NT2/D1 (cell line): ENCODE data around the gene PCYT1A.

Experiments
- DNase-seq: peaks from one replicate; pipeline ENCODE4 v3.0.0-alpha.2; 2011; ENCODE audit warnings: low read depth, low spot score
- H3K27me3 ChIP-seq: 2 replicates; pipeline ENCODE4 v1.6.0; 2011; ENCODE audit warnings: mild to moderate bottlenecking; ENCODE audit not compliant: insufficient read length, insufficient read depth
- H3K36me3 ChIP-seq: 2 replicates; pipeline ENCODE4 v1.6.1; 2011; ENCODE audit warnings: mild to moderate bottlenecking, low read length, mixed read lengths; ENCODE audit not compliant: insufficient read depth, insufficient read length
- H3K4me1 ChIP-seq: 2 replicates; pipeline ENCODE4 v1.5.1; 2011; ENCODE audit not compliant: insufficient read depth, insufficient read length
- H3K4me3 ChIP-seq: 2 replicates; pipeline ENCODE4 v1.5.1; 2011; ENCODE audit warnings: low read depth; ENCODE audit not compliant: insufficient read length
- H3K9ac ChIP-seq: 2 replicates; pipeline ENCODE4 v1.6.0; 2011; ENCODE audit warnings: low read depth; ENCODE audit not compliant: insufficient read length
- H3K9me3 ChIP-seq: 2 replicates; pipeline ENCODE4 v1.5.1; 2011; ENCODE audit warnings: mild to moderate bottlenecking, low read length; ENCODE audit not compliant: insufficient read depth
- SUZ12 ChIP-seq: IDR thresholded peaks from 2 replicates; pipeline ENCODE4 v1.6.1; 2011; ENCODE audit not compliant: insufficient read length, insufficient read depth; ENCODE audit errors: extremely low read depth
- YY1 ChIP-seq: IDR thresholded peaks from 2 replicates; pipeline ENCODE4 v1.6.1; 2011; ENCODE audit not compliant: insufficient read length, insufficient read depth
- ZNF274 ChIP-seq: IDR thresholded peaks from 2 replicates; pipeline ENCODE4 v1.6.1; 2011; ENCODE audit warnings: mild to moderate bottlenecking, low read depth, low read length

PCYT1A gene

DNA sequence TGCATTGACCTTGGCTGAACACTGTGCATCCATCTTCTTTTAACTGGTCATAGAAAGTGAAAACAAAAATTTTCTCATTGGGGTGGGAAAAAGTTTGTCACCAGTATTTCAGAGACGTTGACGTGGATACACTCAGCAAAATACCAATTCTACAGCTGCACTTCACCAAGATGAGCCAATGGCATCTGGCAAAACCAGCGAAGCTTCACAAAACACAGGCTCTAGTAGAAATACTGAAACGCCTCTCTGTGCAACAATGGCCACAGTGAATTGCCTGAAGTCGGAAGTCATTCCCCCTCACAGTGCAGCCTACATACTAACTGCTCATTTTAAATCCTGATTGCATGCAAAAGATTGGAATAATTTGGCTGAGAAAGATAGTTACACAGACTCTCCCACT lies 17.0 kb downstream of the PCYT1A start:
- Histone ChIP-seq H3K9ac (no peak overlapping the region), H3K9me3 (peaks cover 16% of the 10 kb centered on the region; the same call in 1 of the 2 replicates), H3K4me3 (no peak overlapping the region), H3K4me1 (peaks cover 6% of the 10 kb centered on the region), H3K27me3 (no peaks in the 10 kb centered on the region), H3K36me3 (peaks cover 57% of the 10 kb centered on the region)
- no peak for TF ChIP-seq ZNF274
- no peak for TF ChIP-seq SUZ12
- TF ChIP-seq YY1: no peak
- DNase-seq: no peak

DNA sequence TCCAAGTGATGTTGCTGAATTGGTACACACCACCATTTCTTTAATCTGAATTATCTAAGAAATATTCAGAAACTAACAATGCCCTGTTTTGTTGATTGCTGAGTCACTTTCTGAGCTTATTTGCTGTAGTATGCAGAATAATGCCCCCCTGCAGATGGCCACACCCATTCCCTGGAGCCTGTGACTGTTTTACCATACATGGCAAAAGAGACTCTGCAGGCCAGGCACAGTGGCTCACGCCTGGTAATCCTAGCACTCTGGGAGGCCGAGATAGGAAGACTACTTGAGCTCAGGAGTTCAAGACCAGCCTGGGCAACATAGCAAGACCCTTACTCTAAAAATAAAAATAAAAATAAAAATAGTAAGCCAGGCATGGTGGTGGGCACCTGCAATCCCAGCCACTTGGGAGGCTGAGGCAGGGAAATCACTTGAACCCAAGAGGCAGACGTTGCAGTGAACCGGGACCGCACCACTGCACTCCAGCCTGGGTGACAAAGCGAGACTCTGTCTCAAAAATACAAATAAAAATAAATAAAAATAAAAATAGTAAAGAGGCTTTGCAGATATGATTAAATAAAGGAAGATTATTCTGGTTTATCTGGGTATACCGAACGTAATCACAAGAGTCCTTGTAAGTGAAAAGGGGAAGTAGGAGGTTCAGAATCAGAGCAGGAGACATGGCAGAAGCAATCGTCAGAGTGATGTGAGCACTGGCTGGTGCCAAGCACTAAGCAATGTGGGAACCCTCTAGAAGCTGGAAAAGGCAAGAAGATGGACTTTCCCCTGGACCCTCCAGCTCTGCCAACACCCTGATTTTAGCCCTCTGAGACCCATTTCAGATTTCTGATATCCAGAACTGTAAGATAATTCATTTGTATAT lies 19.0 kb downstream of the PCYT1A start:
- Histone ChIP-seq H3K4me1 (peaks cover 6% of the 10 kb centered on the region), H3K9ac (no peak overlapping the region)
- DNase-seq: peak; percentile 65

DNA sequence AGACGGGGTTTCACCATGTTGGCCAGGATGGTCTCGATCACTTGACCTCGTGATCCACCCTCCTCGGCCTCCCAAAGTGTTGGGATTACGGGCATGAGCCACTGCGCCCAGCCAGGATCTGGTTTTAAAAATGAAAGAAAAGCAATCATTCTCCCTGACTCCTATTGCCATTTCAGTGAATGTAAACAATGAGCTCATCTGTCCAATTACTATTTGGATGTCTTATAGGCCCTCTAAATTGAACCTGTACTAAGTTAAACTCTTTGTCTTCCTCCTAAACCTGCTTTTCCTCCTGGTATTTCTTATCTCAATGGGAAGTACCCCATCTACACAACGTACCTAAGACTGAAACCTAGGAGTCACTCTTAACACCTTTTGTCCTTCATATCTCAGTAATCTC lies 23.7 kb downstream of the PCYT1A start:
- H3K4me3 ChIP-seq: no peak overlapping the region
- H3K36me3 ChIP-seq: peaks cover 31% of the 10 kb centered on the region
- no peaks in the 10 kb centered on the region for H3K27me3 ChIP-seq

More for the DNA sequence above, 19.0 kb downstream of the PCYT1A start:
- no peak for TF ChIP-seq YY1
- Histone ChIP-seq H3K27me3 (no peaks in the 10 kb centered on the region), H3K9me3 (peaks cover 9% of the 10 kb centered on the region; the same call in 1 of the 2 replicates), H3K4me3 (no peak overlapping the region), H3K36me3 (peaks cover 54% of the 10 kb centered on the region)

DNA sequence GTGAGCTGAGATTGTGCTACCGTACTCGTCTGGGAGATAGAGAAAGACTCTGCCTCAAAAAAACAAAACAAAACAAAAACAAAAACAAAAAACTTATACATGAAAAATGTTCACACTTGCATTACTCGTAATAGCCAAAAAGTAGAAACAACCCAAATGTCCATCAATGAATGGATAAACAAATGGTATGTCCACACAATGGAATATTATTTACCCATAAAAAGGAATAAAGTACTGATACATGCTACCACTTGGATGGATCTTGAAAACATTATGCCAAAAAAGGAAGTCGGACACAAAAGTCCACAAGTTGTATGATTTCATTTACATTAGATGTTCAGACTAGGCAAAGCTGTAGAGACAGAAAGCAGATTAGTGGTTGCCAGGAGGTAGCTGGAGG lies 26.7 kb downstream of the PCYT1A start:
- H3K4me1 ChIP-seq: no peaks in the 10 kb centered on the region
- peaks cover 27% of the 10 kb centered on the region for H3K36me3 ChIP-seq
- no peaks in the 10 kb centered on the region for H3K9me3 ChIP-seq
- no peaks in the 10 kb centered on the region for H3K27me3 ChIP-seq
- DNase-seq: no peak
- H3K4me3 ChIP-seq: no peak overlapping the region
- no peak for TF ChIP-seq YY1
- no peak for TF ChIP-seq ZNF274
- no peak for TF ChIP-seq SUZ12
- no peak overlapping the region for H3K9ac ChIP-seq

More for the DNA sequence above, 23.7 kb downstream of the PCYT1A start:
- no peaks in the 10 kb centered on the region for H3K9me3 ChIP-seq
- DNase-seq: no peak
- TF ChIP-seq ZNF274 (no peak), YY1 (no peak), SUZ12 (no peak)
- no peaks in the 10 kb centered on the region for H3K4me1 ChIP-seq
- no peak overlapping the region for H3K9ac ChIP-seq

DNA sequence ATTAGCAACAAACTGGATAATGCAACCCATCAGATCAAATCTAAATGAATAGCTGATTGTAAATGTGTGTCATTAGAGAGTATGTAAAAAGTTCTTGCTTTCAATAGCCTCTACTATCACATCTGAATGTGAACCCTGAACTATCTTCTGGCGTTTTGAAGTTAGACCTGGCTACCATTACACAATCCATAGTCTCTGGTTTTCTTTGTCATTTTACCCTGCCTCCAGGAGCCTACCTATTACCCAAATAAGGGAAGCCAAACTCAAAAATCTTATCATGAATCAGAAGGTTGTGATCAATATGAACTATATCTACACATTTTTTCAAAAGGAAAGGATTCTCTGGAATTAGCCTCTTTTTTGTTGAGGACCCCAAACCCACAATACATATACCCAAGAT lies 31.8 kb downstream of the PCYT1A start:
- TF ChIP-seq ZNF274 (no peak), YY1 (no peak), SUZ12 (no peak)
- Histone ChIP-seq H3K36me3 (peaks cover 42% of the 10 kb centered on the region), H3K9me3 (no peaks in the 10 kb centered on the region), H3K27me3 (no peaks in the 10 kb centered on the region), H3K9ac (no peak overlapping the region), H3K4me3 (no peak overlapping the region), H3K4me1 (no peaks in the 10 kb centered on the region)
- DNase-seq: no peak

DNA sequence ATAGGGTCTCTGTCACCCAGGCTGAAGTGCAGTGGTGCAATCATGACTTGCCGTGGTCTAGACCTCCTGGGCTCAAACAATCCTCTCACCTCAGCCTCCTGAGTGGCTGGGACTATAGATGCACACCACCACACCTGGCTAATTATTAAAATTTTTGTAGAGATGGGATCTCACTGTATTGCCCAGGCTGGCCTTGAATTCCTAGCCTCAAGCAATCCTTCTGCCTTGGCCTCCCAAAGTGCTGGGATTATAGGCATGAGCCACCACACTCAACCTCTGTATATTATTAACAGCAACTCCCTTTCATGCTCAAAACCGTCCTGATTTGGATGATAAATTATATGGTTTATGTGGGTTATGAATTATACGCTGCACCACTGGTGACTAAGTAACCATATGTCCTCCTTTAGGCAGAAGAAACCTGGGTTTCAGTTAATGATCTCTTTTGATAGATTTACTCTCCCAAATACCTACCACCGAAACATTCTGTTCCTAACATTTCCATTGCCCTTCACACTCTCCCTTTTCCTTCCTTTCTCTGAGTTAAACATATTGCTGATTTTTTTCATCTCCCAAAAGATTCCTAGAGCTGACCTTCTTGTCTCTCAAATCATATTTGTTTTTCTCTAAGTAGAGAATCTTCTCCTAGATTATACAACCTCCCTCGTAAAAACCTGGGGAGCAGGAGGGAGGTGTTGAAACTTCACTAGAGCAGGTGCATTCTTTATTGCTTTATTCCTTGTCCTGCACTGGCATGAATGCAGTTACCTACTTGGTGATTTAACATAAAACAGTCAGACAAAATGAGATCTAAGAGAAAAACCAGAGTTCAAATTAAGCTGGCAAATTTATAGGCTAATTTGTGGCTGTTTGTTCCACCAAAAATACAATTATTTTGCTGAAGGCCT lies 32.9 kb downstream of the PCYT1A start:
- Histone ChIP-seq H3K9ac (no peak overlapping the region), H3K36me3 (peaks cover 47% of the 10 kb centered on the region)

DNA sequence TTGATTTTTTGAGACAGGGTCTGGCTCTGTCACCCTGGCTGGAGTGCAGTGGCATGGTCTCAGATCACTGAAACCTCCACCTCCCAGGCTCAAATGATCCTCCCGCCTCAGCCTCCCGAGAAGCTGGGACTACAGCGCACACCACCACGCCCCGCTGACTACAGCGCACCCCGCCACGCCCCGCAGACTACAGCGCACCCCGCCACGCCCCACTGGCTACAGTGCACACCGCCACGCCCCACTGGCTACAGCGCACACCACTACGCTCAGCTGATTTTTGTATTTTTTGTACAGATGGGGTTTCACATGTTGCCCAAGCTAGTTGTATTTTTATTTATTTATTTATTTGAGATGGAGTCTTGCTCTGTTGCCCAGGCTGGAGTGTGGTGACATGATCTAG lies 35.6 kb downstream of the PCYT1A start:
- Histone ChIP-seq H3K4me1 (no peaks in the 10 kb centered on the region), H3K27me3 (no peaks in the 10 kb centered on the region), H3K4me3 (no peak overlapping the region), H3K9me3 (no peaks in the 10 kb centered on the region), H3K36me3 (peaks cover 58% of the 10 kb centered on the region), H3K9ac (no peak overlapping the region)
- no peak for DNase-seq
- TF ChIP-seq ZNF274 (no peak), YY1 (no peak), SUZ12 (no peak)

More for the DNA sequence above, 32.9 kb downstream of the PCYT1A start:
- Histone ChIP-seq H3K4me3 (no peak overlapping the region), H3K4me1 (no peaks in the 10 kb centered on the region), H3K27me3 (no peaks in the 10 kb centered on the region), H3K9me3 (no peaks in the 10 kb centered on the region)
- TF ChIP-seq SUZ12 (no peak), ZNF274 (no peak), YY1 (no peak)
- DNase-seq: no peak
